GM23338 (cell line): ENCODE measurements around the gene EPSTI1. TPM values are rescaled to one million over a fixed set of nuclear protein-coding genes. Genes with fewer than 3 reads are reported as not detected.

Experiments
- ATAC-seq: fragments of 200-7000 bp; cut with Tn5 transposase; 3 replicates; pipeline ENCODE4 v1.9.1; 2020
- DNase-seq: peaks from one replicate; pipeline ENCODE4 v3.0.0-alpha.2; 2015; ENCODE audit warnings: low spot score
- H2AFZ ChIP-seq: fragments of 200-600 bp; sonication (generic); 2 replicates; pipeline ENCODE4 v1.8.0; 2016; ENCODE audit warnings: antibody characterized with exemption, mild to moderate bottlenecking, moderate library complexity
- H3F3A ChIP-seq: fragments of 200-600 bp; sonication (generic); replicated peaks from 2 replicates; pipeline ENCODE4 v1.8.0; 2017; ENCODE audit warnings: antibody characterized with exemption, mixed run types, low read depth
- H3K27ac ChIP-seq: fragments of 200-600 bp; sonication (generic); 2 replicates; pipeline ENCODE4 v1.6.1; 2016; ENCODE audit warnings: low read depth
- H3K27me3 ChIP-seq: fragments of 200-600 bp; sonication (generic); 2 replicates; pipeline ENCODE4 v1.8.0; 2016; ENCODE audit warnings: mild to moderate bottlenecking, mixed run types, moderate library complexity; ENCODE audit not compliant: insufficient read depth
- H3K36me3 ChIP-seq: fragments of 200-600 bp; sonication (generic); 2 replicates; pipeline ENCODE4 v1.8.0; 2016; ENCODE audit warnings: mild to moderate bottlenecking; ENCODE audit not compliant: insufficient read depth
- H3K4me1 ChIP-seq: fragments of 200-600 bp; sonication (generic); 2 replicates; pipeline ENCODE4 v1.8.0; 2016; ENCODE audit warnings: mild to moderate bottlenecking, moderate library complexity; ENCODE audit not compliant: insufficient read depth
- H3K4me2 ChIP-seq: fragments of 200-600 bp; sonication (generic); 2 replicates; pipeline ENCODE4 v1.7.1; 2017; ENCODE audit warnings: mixed run types
- H3K4me3 ChIP-seq: fragments of 200-600 bp; sonication (generic); 2 replicates; pipeline ENCODE4 v1.6.1; 2016; ENCODE audit warnings: mixed run types
- H3K79me2 ChIP-seq: fragments of 200-600 bp; sonication (generic); replicated peaks from 2 replicates; pipeline ENCODE4 v1.8.0; 2017; ENCODE audit warnings: mild to moderate bottlenecking; ENCODE audit not compliant: insufficient read depth
- H3K9me2 ChIP-seq: fragments of 200-600 bp; sonication (generic); 2 replicates; pipeline ENCODE4 v1.8.0; 2017; ENCODE audit not compliant: insufficient read depth
- H4K20me1 ChIP-seq: fragments of 200-600 bp; sonication (generic); replicated peaks from 2 replicates; pipeline ENCODE4 v1.8.0; 2017; ENCODE audit warnings: mild to moderate bottlenecking; ENCODE audit not compliant: insufficient read depth
- H3K27ac Mint-ChIP-seq: 2 replicates; pipeline ENCODE4 v1.8.0; 2020; ENCODE audit warnings: inconsistent platforms, mild to moderate bottlenecking, moderate library complexity, mixed read lengths
- H3K27me3 Mint-ChIP-seq: 3 replicates; pipeline ENCODE4 v1.8.0; 2022; ENCODE audit warnings: low read depth, mild to moderate bottlenecking, moderate library complexity, mixed read lengths, inconsistent platforms; ENCODE audit not compliant: insufficient read depth, poor library complexity
- H3K36me3 Mint-ChIP-seq: 3 replicates; pipeline ENCODE4 v1.8.0; 2021; ENCODE audit warnings: low read depth, mild to moderate bottlenecking, inconsistent platforms, moderate library complexity, mixed read lengths
- H3K4me1 Mint-ChIP-seq: 3 replicates; pipeline ENCODE4 v1.8.0; 2020; ENCODE audit warnings: mild to moderate bottlenecking, inconsistent platforms, mixed read lengths
- H3K4me3 Mint-ChIP-seq: 3 replicates; pipeline ENCODE4 v1.8.0; 2021; ENCODE audit warnings: moderate library complexity, mild to moderate bottlenecking, inconsistent platforms, mixed read lengths
- H3K9me3 Mint-ChIP-seq: 3 replicates; pipeline ENCODE4 v1.8.0; 2020; ENCODE audit warnings: moderate library complexity, mild to moderate bottlenecking, inconsistent platforms, mixed read lengths
- EZH2phosphoT487 ChIP-seq: fragments of 200-600 bp; sonication (generic); IDR thresholded peaks from one replicate; pipeline ENCODE4 v1.8.1; 2018; ENCODE audit warnings: antibody characterized with exemption; ENCODE audit not compliant: unreplicated experiment
- NANOG ChIP-seq: IDR thresholded peaks from 2 replicates; pipeline ENCODE4 v1.6.1; 2016; ENCODE audit warnings: antibody characterized with exemption, borderline replicate concordance
- POLR2AphosphoS5 ChIP-seq: IDR thresholded peaks from 2 replicates; pipeline ENCODE4 v1.6.1; 2016; ENCODE audit warnings: antibody characterized with exemption, low read depth
- ZNF114 ChIP-seq: fragments of 250-450 bp; sonication (Bioruptor Pico); IDR thresholded peaks from 2 replicates; pipeline ENCODE4 v1.5.0; 2020; ENCODE audit warnings: mild to moderate bottlenecking, moderate library complexity
- polyA plus RNA-seq: library from polyadenylated mRNA; unstranded; fragments of >200 nt; fragmentation: Nextera tagmentation; extraction: Ambion mirVana; gene quantifications from 2 replicates; pipeline ENCODE4 v1.2.1, GENCODE V29; 2016
- total RNA-seq: library from RNA; depleted of rRNA; stranded (reverse); fragments of >200 nt; shearing (Covaris generic); gene quantifications from 2 replicates; pipeline ENCODE4 v1.2.3, GENCODE V29; 2014
- TF ChIP-seq, protein P1 (sequence below): IDR thresholded peaks from one replicate; pipeline ENCODE4 v1.6.1; 2018; ENCODE audit warnings: antibody characterized with exemption; ENCODE audit not compliant: unreplicated experiment
- TF ChIP-seq, protein P2 (sequence below), 2 experiments: fragments of 200-600 bp in 1 of 2; sonication (generic) in 1 of 2; conservative IDR thresholded peaks; 2 replicates each; pipeline versions ENCODE4 v1.5.1 to v1.6.1; 2016 to 2017; ENCODE audit warnings: antibody characterized with exemption in 2 of 2, low read depth in 2 of 2, mild to moderate bottlenecking in 2 of 2, moderate library complexity in 1 of 2

The EPSTI1 gene
- total and polyA plus RNA-seq, 2 experiments from 2014 or later = 0.10 to 0.68 TPM

DNA sequence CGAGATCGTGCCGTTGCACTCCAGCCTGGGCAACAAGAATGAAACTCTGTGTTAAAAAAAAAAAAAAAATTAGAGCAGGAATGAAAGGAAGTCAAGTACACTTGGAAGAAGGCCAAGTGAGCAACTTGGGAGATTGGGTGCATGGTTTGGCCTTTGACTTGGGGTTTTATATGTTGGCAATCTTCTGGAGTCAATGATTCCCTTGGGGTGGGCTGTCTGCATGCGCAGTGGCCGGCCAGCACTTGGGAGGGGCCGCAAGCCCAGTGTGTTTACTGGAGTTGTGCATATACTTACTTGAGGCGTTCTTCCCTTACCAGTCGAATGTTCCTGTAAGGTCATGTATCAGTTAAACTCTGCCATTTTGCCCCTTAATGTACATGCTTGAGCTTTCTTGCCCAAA, 106.7 kb downstream of the EPSTI1 start:
- Mint-ChIP-seq H3K4me1 (peaks cover 26% of the 10 kb centered on the region), H3K27ac (no peak overlapping the region), H3K27me3 (peaks cover 2% of the 10 kb centered on the region), H3K4me3 (no peak overlapping the region), H3K9me3 (no peaks in the 10 kb centered on the region), H3K36me3 (no peaks in the 10 kb centered on the region)
- Histone ChIP-seq H3K27ac (no peak overlapping the region), H3K4me3 (no peak overlapping the region), H3F3A (no peaks in the 10 kb centered on the region), H3K4me2 (no peak overlapping the region), H3K36me3 (no peaks in the 10 kb centered on the region), H2AFZ (no peak overlapping the region), H4K20me1 (no peaks in the 10 kb centered on the region), H3K79me2 (no peaks in the 10 kb centered on the region), H3K4me1 (peaks cover 16% of the 10 kb centered on the region), H3K27me3 (no peaks in the 10 kb centered on the region), H3K9me2 (no peaks in the 10 kb centered on the region)
- TF ChIP-seq, protein P1, sequence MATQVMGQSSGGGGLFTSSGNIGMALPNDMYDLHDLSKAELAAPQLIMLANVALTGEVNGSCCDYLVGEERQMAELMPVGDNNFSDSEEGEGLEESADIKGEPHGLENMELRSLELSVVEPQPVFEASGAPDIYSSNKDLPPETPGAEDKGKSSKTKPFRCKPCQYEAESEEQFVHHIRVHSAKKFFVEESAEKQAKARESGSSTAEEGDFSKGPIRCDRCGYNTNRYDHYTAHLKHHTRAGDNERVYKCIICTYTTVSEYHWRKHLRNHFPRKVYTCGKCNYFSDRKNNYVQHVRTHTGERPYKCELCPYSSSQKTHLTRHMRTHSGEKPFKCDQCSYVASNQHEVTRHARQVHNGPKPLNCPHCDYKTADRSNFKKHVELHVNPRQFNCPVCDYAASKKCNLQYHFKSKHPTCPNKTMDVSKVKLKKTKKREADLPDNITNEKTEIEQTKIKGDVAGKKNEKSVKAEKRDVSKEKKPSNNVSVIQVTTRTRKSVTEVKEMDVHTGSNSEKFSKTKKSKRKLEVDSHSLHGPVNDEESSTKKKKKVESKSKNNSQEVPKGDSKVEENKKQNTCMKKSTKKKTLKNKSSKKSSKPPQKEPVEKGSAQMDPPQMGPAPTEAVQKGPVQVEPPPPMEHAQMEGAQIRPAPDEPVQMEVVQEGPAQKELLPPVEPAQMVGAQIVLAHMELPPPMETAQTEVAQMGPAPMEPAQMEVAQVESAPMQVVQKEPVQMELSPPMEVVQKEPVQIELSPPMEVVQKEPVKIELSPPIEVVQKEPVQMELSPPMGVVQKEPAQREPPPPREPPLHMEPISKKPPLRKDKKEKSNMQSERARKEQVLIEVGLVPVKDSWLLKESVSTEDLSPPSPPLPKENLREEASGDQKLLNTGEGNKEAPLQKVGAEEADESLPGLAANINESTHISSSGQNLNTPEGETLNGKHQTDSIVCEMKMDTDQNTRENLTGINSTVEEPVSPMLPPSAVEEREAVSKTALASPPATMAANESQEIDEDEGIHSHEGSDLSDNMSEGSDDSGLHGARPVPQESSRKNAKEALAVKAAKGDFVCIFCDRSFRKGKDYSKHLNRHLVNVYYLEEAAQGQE = no peak
- TF ChIP-seq NANOG = no peak
- TF ChIP-seq POLR2AphosphoS5 = no peak
- no peak for TF ChIP-seq ZNF114 (CRISPR knock-in tag)
- TF ChIP-seq EZH2phosphoT487 = no peak
- DNase-seq = no peak
- ATAC-seq = no peak

DNA sequence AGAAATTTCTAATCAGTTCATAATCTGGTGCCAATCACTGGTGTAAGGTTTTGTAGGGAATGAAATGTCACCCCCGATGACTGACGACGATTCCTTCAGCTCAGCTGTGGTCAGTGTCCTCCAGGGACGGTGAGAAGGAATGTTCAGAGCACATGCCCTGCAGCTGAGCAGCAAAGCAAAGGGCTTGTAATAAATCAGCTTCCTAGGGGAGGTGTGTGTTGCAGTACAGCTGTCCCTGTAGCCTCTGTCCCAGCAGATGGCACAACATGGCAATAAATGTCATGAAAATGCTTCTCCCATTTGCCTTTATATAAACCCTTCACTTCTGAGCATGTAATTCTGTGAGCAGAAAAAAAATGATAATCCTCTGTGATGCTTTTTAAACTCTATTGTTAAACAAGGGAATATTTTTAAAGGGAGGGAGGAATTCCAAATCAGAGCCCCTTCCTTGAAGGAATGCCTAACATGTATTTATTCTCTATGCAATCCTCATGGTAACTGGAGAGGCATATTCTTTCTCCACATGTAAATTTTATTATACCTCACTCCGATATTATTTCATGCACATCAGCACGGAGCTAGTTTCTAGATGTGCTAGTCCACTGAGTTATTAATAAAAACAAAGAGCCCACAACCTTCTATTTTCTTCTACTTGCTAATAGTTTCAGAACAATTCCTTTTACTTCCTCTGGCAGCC, 108.1 kb downstream of the EPSTI1 start:
- H3K4me1 Mint-ChIP-seq = peaks cover 32% of the 10 kb centered on the region
- Histone ChIP-seq H3K36me3 (no peaks in the 10 kb centered on the region), H3F3A (no peaks in the 10 kb centered on the region), H2AFZ (no peak overlapping the region), H3K4me1 (peaks cover 21% of the 10 kb centered on the region), H4K20me1 (no peaks in the 10 kb centered on the region), H3K4me3 (no peak overlapping the region), H3K27ac (no peak overlapping the region), H3K79me2 (no peaks in the 10 kb centered on the region), H3K9me2 (no peaks in the 10 kb centered on the region), H3K27me3 (no peaks in the 10 kb centered on the region), H3K4me2 (no peak overlapping the region)
- no peaks in the 10 kb centered on the region for H3K36me3 Mint-ChIP-seq
- H3K27ac Mint-ChIP-seq = no peak overlapping the region
- no peaks in the 10 kb centered on the region; the same call in 2 of the 3 replicates for H3K9me3 Mint-ChIP-seq
- H3K4me3 Mint-ChIP-seq = no peak overlapping the region
- peak; percentile 82 for ATAC-seq
- TF ChIP-seq, protein P2, sequence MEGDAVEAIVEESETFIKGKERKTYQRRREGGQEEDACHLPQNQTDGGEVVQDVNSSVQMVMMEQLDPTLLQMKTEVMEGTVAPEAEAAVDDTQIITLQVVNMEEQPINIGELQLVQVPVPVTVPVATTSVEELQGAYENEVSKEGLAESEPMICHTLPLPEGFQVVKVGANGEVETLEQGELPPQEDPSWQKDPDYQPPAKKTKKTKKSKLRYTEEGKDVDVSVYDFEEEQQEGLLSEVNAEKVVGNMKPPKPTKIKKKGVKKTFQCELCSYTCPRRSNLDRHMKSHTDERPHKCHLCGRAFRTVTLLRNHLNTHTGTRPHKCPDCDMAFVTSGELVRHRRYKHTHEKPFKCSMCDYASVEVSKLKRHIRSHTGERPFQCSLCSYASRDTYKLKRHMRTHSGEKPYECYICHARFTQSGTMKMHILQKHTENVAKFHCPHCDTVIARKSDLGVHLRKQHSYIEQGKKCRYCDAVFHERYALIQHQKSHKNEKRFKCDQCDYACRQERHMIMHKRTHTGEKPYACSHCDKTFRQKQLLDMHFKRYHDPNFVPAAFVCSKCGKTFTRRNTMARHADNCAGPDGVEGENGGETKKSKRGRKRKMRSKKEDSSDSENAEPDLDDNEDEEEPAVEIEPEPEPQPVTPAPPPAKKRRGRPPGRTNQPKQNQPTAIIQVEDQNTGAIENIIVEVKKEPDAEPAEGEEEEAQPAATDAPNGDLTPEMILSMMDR (conservative IDR thresholded peaks at IDR 0.05; ENCODE audit: low read depth in 2 of 2) = peak; percentile 20 to 51; a peak in 2 of 4 replicates
- no peak for TF ChIP-seq ZNF114 (CRISPR knock-in tag)
- DNase-seq = no peak
- peaks cover 6% of the 10 kb centered on the region for H3K27me3 Mint-ChIP-seq
